HUES6 (cell line): Measurements from ENCODE around the gene PPM1H.

Experiments
- H3K27ac ChIP-seq: 2 replicates; pipeline ENCODE4 v1.7.0; 2013; ENCODE audit warnings: low read depth, mild to moderate bottlenecking, low read length, inconsistent platforms
- H3K27me3 ChIP-seq: 2 replicates; pipeline ENCODE4 v1.6.1; 2013; ENCODE audit warnings: low read length; ENCODE audit not compliant: control insufficient read depth, insufficient read depth
- H3K36me3 ChIP-seq: 2 replicates; pipeline ENCODE4 v1.6.1; 2013; ENCODE audit warnings: low read length; ENCODE audit not compliant: control insufficient read depth, insufficient read depth
- H3K4me1 ChIP-seq: 2 replicates; pipeline ENCODE4 v1.6.1; 2013; ENCODE audit warnings: low read length; ENCODE audit not compliant: control insufficient read depth, insufficient read depth
- H3K4me3 ChIP-seq: 2 replicates; pipeline ENCODE4 v1.5.1; 2013; ENCODE audit warnings: low read depth, low read length
- H3K9ac ChIP-seq: one replicate; pipeline ENCODE4 v1.6.1; 2013; ENCODE audit warnings: mild to moderate bottlenecking, low read length
- H3K9me3 ChIP-seq: 2 replicates; pipeline ENCODE4 v1.6.1; 2013; ENCODE audit warnings: low read depth, low read length; ENCODE audit not compliant: control insufficient read depth, insufficient read depth

The PPM1H gene

DNA sequence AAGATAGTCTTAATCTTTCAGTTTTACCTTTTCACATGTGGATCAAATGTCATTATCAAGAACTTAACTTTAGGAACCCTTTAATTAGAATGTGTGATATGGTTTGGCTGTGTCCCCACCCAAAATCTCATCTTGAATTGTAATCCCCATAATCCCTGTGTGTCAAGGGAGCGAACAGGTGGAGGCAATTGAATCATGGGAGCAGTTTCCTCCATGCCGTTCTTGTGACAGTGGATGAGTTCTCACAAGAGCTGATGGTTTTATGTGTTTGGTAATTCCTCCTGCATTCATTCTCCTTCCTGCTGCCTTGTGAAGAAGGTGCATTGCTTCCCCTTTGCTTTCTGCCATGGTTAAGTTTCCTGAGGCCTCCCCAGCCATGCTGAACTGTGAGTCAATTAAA is 307.8 kb downstream of the PPM1H start:
- Histone ChIP-seq H3K4me1 (peaks cover 35% of the 10 kb centered on the region), H3K36me3 (no peaks in the 10 kb centered on the region), H3K27ac (no peak overlapping the region), H3K27me3 (peaks cover 10% of the 10 kb centered on the region; the same call in 1 of the 2 replicates), H3K9me3 (no peaks in the 10 kb centered on the region), H3K9ac (no peak overlapping the region), H3K4me3 (no peak overlapping the region)

- Histone ChIP-seq H3K36me3 (no peaks in the 10 kb centered on the region), H3K9me3 (no peaks in the 10 kb centered on the region), H3K4me3 (no peak overlapping the region), H3K27ac (no peak overlapping the region), H3K4me1 (peaks cover 32% of the 10 kb centered on the region), H3K9ac (no peak overlapping the region), H3K27me3 (no peaks in the 10 kb centered on the region)
Measured at GRCh38 chr12:62625228-62625627, 309.7 kb downstream of the PPM1H start.

DNA sequence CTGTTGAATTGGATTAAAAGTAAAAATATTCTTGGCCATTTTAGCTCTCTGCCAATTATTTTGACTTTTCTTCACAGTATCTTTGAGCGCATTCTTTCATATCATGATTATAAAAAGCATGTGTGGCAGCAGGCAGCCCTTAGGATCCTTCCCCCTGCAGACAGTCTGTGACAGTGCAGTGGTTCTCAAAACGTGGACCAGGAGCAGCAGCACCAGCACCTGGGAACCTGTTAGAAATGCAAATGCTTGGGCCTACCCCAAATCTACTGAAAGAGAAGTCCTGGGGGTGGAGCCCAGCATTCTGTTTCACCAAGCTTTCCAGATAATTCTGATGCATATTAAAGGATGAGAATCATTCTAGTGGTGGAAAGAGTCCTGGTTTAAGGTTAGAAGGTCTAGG is 312.8 kb downstream of the PPM1H start:
- Histone ChIP-seq H3K36me3 (no peaks in the 10 kb centered on the region), H3K9ac (no peak overlapping the region), H3K27me3 (no peaks in the 10 kb centered on the region), H3K4me3 (no peak overlapping the region), H3K4me1 (peaks cover 13% of the 10 kb centered on the region), H3K9me3 (no peaks in the 10 kb centered on the region), H3K27ac (no peak overlapping the region)

DNA sequence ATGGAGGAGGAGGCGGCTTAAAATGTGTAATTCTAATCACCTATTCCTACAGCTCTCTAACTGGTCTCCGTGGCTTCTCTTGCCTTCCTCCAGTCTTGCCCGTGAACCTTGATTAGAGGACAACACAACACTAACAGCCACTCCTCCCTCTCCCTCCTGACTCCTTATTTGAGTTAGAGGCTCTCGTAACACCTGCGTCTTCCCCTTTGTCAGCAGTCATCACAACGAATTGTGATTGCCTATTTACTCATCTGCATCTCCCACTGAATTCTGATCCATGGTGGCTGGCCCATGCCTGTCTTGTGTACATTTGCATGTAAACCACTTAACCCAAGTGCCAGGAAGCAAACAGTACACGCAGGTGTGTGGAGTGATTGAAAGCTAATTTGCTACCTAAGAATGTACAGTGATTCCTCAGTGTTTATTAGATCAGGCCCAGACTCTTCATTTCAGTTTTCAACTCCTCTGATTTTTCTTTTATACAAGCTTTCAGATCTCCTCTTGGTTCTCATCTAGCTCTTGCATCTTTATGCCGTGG is 313.8 kb downstream of the PPM1H start:
- no peak overlapping the region for H3K27ac ChIP-seq

DNA sequence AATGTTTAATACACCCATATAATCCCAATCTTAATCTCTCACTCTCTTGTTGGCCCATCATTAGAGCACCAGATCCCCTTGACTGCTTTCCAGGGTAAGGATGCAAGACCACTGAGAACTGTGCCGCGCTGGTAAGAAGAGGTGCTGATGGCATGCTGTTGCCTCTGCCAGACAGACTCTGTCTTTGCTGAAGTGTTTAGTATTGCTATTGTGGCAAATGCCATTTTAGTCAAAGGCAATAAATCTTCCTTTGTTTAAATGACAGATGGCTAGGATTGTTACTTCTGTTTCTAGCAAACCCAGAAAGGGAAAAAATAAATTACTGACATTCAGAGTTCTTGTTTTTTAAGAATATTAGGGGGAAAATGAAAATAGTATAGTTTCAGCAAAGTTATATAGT is 316.0 kb downstream of the PPM1H start:
- Histone ChIP-seq H3K9me3 (no peaks in the 10 kb centered on the region), H3K4me1 (peaks cover 13% of the 10 kb centered on the region), H3K36me3 (no peaks in the 10 kb centered on the region), H3K9ac (no peak overlapping the region), H3K27ac (no peak overlapping the region), H3K27me3 (no peaks in the 10 kb centered on the region), H3K4me3 (no peak overlapping the region)

More for the DNA sequence above, 313.8 kb downstream of the PPM1H start:
- H3K9me3 ChIP-seq: no peaks in the 10 kb centered on the region
- no peaks in the 10 kb centered on the region for H3K27me3 ChIP-seq
- H3K36me3 ChIP-seq: no peaks in the 10 kb centered on the region
- H3K4me3 ChIP-seq: no peak overlapping the region
- H3K4me1 ChIP-seq: peaks cover 13% of the 10 kb centered on the region
- H3K9ac ChIP-seq: no peak overlapping the region

DNA sequence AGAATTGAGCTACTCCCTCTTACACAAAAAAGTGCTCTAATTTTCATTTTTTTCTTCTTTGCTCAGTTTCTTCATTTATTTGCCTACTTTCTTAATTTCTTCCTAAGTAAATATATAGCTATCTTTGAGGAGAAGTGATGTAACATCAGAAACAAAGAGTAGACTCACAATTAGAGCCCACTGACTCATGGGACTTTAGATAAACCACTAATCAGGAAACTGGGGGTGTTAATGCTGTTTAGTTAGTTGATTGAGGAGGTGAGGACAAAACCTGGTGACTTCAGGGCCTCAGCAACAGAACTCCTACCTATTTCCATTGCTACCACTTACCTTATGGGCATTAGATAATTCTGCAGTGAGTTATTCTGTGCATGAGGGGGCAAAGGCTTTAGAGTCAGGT is 316.6 kb downstream of the PPM1H start:
- Histone ChIP-seq H3K36me3 (no peaks in the 10 kb centered on the region), H3K4me3 (no peak overlapping the region), H3K9ac (no peak overlapping the region), H3K4me1 (peaks cover 13% of the 10 kb centered on the region), H3K27ac (no peak overlapping the region), H3K27me3 (no peaks in the 10 kb centered on the region), H3K9me3 (no peaks in the 10 kb centered on the region)

- Histone ChIP-seq H3K9me3 (no peaks in the 10 kb centered on the region), H3K9ac (no peak overlapping the region), H3K4me1 (no peaks in the 10 kb centered on the region; the same call in 1 of the 2 replicates), H3K36me3 (no peaks in the 10 kb centered on the region), H3K27me3 (no peaks in the 10 kb centered on the region), H3K4me3 (no peak overlapping the region), H3K27ac (no peak overlapping the region)
Measured at GRCh38 chr12:62613081-62613480, 321.9 kb downstream of the PPM1H start.

GRCh38 chr12:62606654-62607053 is 328.3 kb downstream of the PPM1H start:
- Histone ChIP-seq H3K9me3 (no peaks in the 10 kb centered on the region), H3K27me3 (no peaks in the 10 kb centered on the region), H3K4me1 (peaks cover 24% of the 10 kb centered on the region), H3K27ac (no peak overlapping the region), H3K36me3 (no peaks in the 10 kb centered on the region), H3K4me3 (0 out of 2 replicates have a peak overlapping the region, but pooled peaks have one; percentile 4), H3K9ac (no peak overlapping the region)

DNA sequence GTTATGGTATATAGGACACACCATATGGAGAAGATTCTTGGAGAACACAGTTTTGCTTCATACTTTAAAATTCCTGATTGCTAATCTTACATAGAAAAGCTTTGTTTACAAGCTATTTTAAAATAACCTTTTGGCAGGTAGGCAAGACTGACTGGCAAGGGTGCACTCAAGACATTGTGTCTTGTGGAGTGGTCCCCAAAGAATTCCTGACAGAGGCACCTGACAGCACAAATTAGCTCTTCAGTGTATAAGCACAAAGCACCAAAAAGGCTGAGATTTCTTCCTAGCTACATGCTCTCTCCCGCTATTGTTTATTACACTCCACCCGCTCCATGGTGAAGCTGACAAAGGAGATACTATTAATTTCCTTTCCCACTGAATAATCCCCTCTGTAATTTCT is 329.0 kb downstream of the PPM1H start:
- Histone ChIP-seq H3K4me1 (peaks cover 25% of the 10 kb centered on the region), H3K27me3 (no peaks in the 10 kb centered on the region), H3K4me3 (peak overlapping the region; percentile 81; the same call in 1 of the 2 replicates), H3K9me3 (no peaks in the 10 kb centered on the region), H3K27ac (no peak overlapping the region), H3K36me3 (no peaks in the 10 kb centered on the region), H3K9ac (no peak overlapping the region)

GRCh38 chr12:62604871-62605270 is 330.1 kb downstream of the PPM1H start:
- no peaks in the 10 kb centered on the region for H3K36me3 ChIP-seq
- H3K4me3 ChIP-seq: peak overlapping the region; percentile 81
- H3K27me3 ChIP-seq: no peaks in the 10 kb centered on the region
- peak overlapping the region; percentile 100 for H3K9ac ChIP-seq
- H3K9me3 ChIP-seq: no peaks in the 10 kb centered on the region
- peak overlapping the region; percentile 98; the same call in 1 of the 2 replicates for H3K27ac ChIP-seq
- peaks cover 29% of the 10 kb centered on the region for H3K4me1 ChIP-seq

- no peaks in the 10 kb centered on the region for H3K27me3 ChIP-seq
- peaks cover 34% of the 10 kb centered on the region for H3K4me1 ChIP-seq
- peak overlapping the region; percentile 81 for H3K4me3 ChIP-seq
- H3K9ac ChIP-seq: peak overlapping the region; percentile 100
- H3K9me3 ChIP-seq: no peaks in the 10 kb centered on the region
- no peaks in the 10 kb centered on the region for H3K36me3 ChIP-seq
- peak overlapping the region; percentile 98; the same call in 1 of the 2 replicates for H3K27ac ChIP-seq
Measured at GRCh38 chr12:62604373-62604772, 330.6 kb downstream of the PPM1H start.

DNA sequence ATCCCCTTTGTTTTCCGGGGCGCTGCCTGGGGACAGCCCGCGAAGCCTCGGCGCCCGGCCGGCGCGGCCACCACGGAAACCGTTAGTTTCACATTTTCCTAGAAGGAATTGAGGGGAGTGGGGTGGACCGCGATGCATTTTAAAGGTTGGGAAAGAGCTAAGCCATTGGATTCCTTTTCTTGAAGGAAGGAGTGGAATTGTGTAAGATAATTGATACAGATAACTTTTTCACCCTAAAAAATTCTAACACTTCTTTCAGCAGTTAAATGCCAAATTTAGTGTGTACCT is 331.2 kb downstream of the PPM1H start:
- Histone ChIP-seq H3K4me3 (peak overlapping the region; percentile 81), H3K27me3 (no peaks in the 10 kb centered on the region), H3K9me3 (no peaks in the 10 kb centered on the region), H3K9ac (peak overlapping the region; percentile 100), H3K36me3 (no peaks in the 10 kb centered on the region), H3K27ac (peak overlapping the region; percentile 98; the same call in 1 of the 2 replicates), H3K4me1 (peaks cover 36% of the 10 kb centered on the region)
